IPS-11a (cell line): ENCODE measurements around the gene TAF1B.

Experiments used
- H3K4me3 ChIP-seq: one replicate; pipeline ENCODE4 v1.5.1; 2013; ENCODE audit warnings: low read depth, low read length, control low read depth

The TAF1B gene

GRCh38 chr2:9982891-9983290, 139.6 kb downstream of the TAF1B start:
- H3K4me3 ChIP-seq, result no peak overlapping the region

DNA sequence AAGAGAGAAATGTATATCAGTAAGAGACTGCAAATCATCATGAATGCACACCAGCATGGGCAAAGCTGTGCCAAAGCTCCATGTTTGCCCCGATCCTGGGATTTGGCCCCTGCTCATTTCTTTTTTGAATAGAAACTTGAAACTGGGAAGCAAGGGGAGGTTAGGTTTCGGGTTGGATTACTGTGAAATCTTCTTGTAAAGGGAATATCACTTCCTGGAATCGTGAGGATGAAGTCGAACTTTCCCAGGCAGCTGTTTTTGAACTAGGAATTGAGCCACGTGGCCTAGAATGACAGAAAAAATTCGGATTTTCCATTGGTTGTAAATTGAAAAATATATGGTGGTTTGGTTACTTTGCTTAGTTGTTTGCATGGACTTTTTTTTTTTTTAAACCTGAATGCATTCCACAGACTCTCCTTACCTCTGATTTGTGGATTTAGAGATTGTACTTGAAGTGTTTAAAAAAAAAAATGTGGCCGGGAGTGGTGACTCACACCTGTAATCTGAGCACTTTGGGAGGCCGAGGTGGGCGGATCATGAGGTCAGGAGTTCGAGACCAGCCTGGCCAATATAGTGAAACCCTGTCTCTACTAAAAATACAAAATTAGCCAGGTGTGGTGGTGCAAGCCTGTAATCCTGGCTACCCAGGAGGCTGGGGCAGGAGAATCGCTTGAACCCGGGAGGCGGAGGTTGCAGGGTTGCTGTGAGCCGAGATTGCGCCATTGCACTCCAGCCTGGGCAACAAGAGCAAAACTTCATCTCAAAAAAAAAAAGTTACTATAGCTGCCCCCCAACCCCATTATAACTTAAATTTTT, 140.3 kb downstream of the TAF1B start:
- H3K4me3 ChIP-seq, result no peak overlapping the region
